RKO (cell line): ENCODE measurements around the gene MGST2.
A peak's percentile ranks its signal among the peaks of the same experiment; 100 is the strongest.
"Not testable (repeated sequence)": the region's sequence is repeated elsewhere in the genome, so short reads cannot be mapped to it uniquely, and the experiment has no call there.

ENCODE experiments used
- DNase-seq: peaks from one replicate; pipeline ENCODE4 v3.0.0-alpha.2; 2016; ENCODE audit warnings: low spot score

The MGST2 gene

GRCh38 chr4:139665690-139666529, at the start of gene MGST2:
TSS of gene MGST2 (plus strand) at chr4:139665819. CDS start at chr4:139666020, 201 bp downstream.
- peak; percentile 77 for DNase-seq

- DNase-seq: peak; percentile 18
Measured at GRCh38 chr4:139617702-139618490, 47.7 kb upstream of the MGST2 start.

GRCh38 chr4:139619644-139620043, 46.0 kb upstream of the MGST2 start:
- peak; percentile 71 for DNase-seq

GRCh38 chr4:139622901-139623381, 42.7 kb upstream of the MGST2 start:
- no peak for DNase-seq

- no peak for DNase-seq
Measured at GRCh38 chr4:139624441-139625092, 41.1 kb upstream of the MGST2 start.

- DNase-seq: no peak
Measured at GRCh38 chr4:139625093-139625455, 40.5 kb upstream of the MGST2 start.

GRCh38 chr4:139625482-139625881, 40.1 kb upstream of the MGST2 start:
- DNase-seq: no peak

GRCh38 chr4:139628184-139629012, 37.2 kb upstream of the MGST2 start:
- no peak for DNase-seq

- no peak for DNase-seq
Measured at GRCh38 chr4:139629436-139630125, 36.0 kb upstream of the MGST2 start.

- no peak for DNase-seq
Measured at GRCh38 chr4:139630126-139630495, 35.5 kb upstream of the MGST2 start.

- DNase-seq: no peak
Measured at GRCh38 chr4:139630991-139631390, 34.6 kb upstream of the MGST2 start.

- no peak for DNase-seq
Measured at GRCh38 chr4:139631791-139632190, 33.8 kb upstream of the MGST2 start.

- not testable (repeated sequence) for DNase-seq
Measured at GRCh38 chr4:139632739-139633138, 32.9 kb upstream of the MGST2 start.

- no peak for DNase-seq
Measured at GRCh38 chr4:139633195-139633594, 32.4 kb upstream of the MGST2 start.

- DNase-seq: peak; percentile 50
Measured at GRCh38 chr4:139633661-139634060, 32.0 kb upstream of the MGST2 start.

GRCh38 chr4:139635966-139636365, 29.7 kb upstream of the MGST2 start:
- no peak for DNase-seq

GRCh38 chr4:139638306-139638705, 27.3 kb upstream of the MGST2 start:
- DNase-seq: not testable (repeated sequence)

GRCh38 chr4:139639654-139640053, 26.0 kb upstream of the MGST2 start:
- no peak for DNase-seq

GRCh38 chr4:139641218-139641617, 24.4 kb upstream of the MGST2 start:
- DNase-seq: no peak

GRCh38 chr4:139642364-139642763, 23.3 kb upstream of the MGST2 start:
- DNase-seq: no peak
